HG02943 (cell line): ENCODE results near the gene PSMG3.

ENCODE experiments used
- ATAC-seq: cut with Tn5 transposase; IDR thresholded peaks from one replicate; pipeline ENCODE4 v1.9.1; 2021; ENCODE audit warnings: mild to moderate bottlenecking, low read depth, moderate library complexity; ENCODE audit not compliant: unreplicated experiment

The PSMG3 gene

DNA sequence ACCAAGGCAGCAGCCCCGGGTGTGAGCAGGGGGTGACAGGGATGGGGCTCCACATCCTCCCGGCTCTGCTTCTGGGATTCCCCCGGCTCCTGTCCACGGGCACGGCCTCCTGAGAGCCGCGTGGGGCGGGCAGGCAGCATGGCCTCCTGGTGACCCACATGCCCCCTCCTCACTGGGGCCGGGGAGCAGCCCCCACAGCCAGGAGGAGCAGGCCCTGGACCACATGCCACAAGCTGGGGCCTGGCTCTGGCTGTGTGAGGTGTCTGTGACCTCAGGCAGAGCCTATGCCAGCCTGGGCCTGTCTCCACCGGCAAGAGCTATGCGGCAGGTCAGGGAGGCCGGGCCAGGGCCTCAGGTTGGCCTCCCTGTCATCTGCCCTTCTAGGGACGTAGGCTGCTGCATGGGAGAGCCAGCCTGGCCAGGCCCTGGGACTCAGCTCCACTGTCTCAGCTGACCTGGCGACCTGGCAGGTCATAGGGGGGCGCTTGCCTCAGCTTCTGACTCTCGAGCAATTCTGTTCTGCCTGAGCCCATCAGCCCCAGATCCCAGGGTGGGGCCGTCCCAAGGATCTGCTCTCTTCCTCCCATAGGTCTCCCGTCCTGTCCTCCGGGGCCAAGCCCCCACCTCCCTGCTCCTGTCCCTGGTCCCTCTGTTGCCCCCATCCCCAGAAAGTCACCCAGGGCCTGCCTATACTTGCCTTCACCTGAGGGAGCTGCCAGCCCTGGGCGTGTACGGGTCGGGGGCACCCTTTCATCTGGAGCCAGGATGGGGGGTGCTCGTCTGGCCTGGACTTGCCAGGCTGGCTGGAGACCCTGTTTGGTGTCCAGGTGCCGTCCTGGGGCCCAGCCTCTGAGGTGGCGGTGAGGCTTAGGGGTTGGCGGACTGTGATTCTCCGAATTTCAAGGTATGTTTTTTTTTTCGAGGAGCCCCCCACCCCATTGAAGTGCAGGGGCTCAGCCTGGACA, 9.9 kb downstream of the PSMG3 start:
- ATAC-seq: no peak

DNA sequence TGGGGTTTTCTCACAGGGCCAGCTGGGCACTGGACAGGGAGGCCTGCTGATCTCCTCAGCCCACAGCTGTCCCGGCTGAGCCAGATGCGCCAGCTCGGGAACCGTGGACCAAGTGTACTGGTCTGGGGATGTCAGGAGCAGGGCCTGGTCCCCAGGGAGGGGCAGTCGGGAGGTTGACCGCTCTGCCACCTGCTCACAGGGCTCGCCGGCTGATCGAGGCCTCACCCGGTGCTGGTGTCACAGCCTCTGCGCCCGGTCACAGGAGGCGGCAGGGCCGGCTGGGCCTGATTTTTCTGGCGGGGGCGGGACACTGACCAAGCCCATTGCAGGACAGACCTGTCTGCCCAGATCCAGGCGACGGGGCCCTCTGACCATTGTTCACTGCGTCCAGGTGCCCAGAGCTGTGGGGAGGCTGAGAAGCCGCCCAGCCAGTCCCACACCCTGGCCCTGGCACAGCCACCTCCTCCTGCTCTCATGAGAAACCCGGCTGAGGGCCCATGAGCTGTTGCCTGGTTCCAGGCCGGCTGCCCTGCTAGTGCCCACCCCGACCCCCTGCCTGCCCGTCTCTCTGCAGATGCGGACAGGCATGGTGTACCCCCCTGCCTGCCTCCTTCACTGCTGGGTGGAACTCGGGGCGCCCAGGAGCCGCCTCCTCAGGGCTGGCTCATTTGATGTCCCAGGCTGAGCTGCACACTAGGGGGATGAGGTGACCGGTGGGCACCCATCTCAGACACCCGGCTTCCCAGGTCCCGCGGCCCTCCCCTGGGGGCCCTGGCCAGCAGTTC, 10.8 kb downstream of the PSMG3 start:
- ATAC-seq: no peak

DNA sequence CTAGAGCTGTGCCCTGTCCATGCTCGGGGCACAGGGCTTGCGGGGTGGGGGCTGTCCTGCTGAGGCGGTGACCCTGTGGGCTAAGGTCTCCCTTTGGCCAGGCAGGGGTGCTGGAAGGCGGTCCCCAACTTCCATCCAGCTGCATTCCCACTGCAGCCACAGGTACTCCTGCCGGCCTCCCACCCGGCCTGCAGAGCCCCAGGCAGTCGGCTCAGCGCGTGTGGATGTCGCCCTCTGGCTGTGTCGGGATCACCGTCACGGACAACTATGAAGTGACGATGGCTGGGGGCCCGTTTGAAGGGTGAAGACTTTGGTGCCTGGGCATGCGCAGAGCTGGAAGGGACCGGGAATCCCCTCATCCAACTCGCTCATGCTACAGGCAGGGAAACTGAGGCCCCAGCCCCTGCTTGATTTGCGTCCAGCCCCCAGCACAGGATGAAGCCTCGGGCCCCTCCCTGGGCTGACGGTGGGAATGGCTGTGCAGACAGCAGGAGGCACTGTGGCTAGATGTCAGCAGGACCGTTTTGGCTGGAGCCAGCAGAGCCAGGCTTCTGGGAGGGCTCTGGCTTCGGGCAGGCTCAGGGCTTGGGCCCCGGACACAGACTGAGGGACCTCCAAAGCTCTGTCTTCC, 11.5 kb downstream of the PSMG3 start:
- ATAC-seq: no peak

DNA sequence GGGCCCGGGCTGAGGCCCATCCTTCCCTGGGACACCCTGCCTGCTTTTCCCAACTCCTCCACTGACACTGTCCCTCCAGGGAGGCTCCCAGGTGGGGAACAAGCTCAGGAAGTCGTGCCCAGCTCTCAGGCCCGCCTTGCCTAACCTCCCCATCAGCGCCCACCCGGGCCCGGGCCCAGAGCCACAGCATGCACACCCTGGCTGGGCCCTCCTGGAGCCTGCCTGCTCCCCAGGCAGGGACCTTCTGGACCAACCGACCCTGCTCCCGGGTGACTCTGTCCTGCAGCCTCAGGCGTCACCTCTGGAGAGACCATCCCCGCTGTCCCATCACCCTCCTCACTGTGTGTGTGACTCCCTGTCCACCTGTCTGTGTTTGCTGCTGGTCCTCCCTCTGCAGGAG, 12.1 kb downstream of the PSMG3 start:
- ATAC-seq: no peak

DNA sequence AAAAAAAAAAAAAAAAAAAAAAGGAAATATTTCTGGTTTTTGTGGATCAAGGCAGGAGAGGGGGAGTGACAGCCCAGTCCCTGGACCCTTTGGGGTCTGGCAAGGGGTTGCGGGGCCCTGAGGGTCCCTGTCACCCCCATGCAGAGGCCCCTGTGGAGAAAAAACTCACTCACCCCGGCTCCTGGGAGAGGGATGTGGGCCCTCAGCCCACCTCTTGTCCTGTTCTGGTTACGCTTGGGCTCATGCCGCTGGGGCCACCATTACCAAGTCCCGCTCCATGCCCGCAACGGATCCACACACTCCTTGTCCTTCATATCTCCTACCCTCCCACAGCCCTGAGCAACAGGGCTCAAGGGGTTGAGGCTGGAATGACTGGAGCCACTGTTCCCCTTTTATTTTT, 12.8 kb downstream of the PSMG3 start:
- ATAC-seq: no peak

DNA sequence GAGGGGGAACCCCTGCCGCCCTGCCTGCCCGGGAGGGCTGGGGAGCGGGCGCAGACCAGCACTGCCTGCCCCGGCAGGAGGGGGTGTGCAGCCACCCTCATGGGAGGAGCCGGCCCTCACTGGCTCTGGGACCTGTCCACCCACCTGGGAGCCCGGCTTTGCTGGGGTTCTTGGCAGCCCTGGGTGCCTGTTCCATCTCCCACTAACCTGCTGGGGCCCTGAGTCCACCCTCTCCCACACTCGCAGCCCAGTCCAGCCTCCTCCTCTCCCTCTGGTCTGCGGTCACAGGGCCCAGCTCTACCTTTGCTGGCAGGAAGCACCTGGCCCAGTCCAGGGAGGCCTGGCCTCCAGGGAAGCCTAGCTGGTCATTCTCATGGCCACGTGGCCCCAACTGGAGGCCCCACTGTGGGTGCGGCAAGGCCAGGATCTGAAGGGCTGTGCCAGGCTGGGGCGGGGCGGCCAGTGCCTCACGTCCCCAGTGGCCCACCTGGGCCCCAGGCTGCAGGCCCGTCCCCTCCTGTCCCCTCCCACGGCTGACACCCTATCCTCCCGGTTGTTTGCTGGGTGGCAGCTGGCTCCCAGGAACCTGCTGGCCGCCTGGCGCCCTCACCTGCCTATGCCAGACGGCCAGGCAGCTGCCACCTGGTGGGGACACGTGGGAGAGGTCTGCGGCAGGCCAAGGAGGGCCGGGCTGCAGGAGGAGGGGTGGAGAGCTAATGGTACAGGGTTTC, 13.9 kb downstream of the PSMG3 start, which contains the start of gene TMEM184A:
Gene TMEM184A (minus strand): TSS at position 393 of the 731 bp plus-strand sequence. CDS start 721 bp downstream, outside the sequence.
- no peak for ATAC-seq

DNA sequence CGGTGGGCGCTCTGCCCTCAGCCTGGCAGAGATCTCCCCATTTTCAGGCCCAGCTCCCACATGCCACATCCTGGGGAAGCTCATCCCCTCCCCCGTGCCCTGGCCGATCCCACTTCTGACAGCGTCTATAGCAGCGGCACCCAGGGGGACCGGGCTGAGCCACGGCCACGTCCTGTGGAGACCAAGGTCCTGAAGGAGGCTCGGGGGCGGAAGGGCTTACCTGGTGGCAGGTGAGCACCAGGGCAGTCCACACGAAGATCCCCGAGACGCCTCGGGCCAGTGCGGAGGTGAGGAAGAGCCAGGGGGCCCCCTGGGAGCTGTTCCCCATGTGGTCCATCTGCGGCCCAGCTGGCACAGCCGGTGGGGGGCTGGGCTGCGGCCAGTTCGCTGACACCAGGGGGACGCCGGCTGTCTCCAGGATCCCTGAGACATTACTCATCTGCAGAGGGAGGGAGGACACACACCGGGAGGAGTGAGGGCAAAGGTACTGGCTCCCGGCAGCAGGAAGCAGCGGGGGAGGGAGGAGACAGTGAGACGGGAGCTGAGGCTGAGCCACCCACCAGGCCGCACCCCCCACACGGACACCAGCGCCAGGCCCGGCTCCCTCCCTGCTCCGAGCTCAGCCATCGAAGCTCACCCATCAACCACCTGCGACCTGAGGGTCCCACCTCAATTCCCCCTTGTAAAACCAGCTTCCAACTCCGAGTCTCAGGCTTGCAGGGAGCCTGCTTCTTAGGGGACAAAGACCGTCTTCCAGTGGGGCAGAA, 14.6 kb downstream of the PSMG3 start:
- no peak for ATAC-seq

DNA sequence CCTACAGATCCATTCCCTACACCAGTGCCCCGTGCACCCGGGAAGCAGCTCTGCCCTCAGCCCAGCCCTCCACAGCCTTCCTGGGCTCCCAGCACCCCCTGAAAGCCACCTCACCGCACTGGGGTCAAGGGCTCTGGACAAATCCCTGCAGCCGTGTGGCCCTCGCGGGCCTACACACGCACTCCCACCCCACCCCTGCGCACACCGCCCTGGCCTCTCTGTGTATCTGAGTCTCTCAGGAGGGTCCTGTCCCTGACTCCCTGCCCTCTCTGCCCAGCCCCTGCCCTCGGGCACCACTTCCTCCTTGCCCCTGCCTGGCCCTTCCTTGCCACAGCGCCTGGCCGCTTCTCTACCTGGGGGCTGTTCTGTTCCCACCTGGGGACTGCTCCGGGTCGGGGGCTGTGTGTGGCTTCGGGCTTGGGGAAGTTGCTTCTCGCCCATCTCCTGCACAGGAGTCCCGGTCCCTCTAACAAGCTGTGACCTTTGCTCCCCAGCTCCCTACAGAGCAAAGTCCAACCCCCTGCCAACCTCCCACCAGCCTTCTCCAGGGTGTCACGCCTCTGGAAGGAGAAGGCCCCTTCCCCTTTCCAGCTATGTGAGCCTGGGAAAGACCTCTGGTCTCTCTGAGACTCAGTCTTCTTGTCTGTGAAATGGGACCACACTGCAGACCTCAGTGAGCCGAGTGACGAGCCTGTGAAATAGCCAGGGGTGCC, 15.3 kb downstream of the PSMG3 start:
- no peak for ATAC-seq

DNA sequence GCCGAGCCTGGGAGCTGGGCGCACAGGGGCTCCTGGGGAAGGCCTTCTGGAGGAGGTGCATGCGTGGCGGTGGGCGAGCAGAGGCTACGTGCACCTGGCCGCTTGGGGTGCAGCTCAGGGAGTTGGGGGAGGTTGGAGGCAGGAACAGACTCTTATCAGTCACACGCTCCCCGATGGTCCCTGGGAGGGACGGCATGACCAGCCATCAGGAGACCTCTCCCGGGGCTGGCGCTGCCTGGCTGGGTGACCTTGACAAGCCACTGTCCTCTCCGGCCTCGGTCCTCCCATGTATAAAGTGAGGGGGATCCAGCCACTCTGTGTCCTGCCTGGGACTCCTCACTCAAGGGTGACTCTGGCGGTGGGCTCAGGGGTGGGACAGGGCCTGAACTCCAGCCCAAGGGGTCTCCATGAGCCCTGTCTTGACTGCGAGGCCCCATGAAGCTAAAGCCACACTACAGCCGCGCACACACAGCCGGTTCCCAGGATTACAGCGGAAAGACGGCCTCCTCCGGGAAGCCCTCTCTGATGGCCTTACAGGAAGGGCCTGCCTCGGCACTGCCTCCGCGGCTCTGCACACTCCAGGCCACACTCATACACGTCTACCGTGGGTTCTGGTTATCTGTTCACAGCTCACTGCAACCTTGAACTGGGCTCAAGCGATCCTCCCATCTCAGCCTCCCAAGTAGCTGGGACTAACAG, 16.2 kb downstream of the PSMG3 start:
- ATAC-seq: no peak

DNA sequence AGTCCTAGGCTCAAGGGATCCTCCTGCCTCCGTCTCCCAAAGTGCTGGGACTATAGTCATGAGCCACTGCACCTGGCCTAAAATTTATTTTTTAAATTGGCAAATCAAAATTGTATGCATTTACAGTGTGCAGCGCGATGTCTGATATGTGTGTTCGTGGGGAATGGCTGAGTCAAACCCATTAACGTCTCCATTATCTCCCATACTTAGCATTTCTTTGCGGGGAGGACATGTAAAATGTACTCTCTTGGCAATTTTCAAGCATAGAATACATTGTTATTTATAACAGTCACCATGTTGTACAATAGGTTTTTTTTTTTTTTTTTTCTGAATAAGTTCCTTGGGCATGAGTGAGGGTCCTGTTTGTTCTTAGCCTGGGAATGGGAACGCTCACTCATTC, 17.6 kb downstream of the PSMG3 start:
- no peak for ATAC-seq

DNA sequence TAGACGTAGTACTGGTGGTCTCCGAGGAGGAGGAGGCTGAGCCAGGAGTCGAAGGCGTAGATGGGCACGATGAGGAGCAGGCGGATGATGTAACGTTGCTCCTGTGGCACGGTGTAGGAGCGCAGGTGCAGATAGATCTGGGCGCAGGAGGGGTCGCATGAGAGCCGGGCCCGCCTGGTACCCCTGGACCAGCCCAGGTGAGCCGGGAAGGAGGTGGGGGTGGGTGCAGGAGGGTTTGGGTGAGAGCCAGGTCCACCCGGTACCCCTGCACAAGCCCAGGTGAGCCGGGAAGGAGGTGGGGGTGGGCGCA, 19.0 kb downstream of the PSMG3 start:
- no peak for ATAC-seq

DNA sequence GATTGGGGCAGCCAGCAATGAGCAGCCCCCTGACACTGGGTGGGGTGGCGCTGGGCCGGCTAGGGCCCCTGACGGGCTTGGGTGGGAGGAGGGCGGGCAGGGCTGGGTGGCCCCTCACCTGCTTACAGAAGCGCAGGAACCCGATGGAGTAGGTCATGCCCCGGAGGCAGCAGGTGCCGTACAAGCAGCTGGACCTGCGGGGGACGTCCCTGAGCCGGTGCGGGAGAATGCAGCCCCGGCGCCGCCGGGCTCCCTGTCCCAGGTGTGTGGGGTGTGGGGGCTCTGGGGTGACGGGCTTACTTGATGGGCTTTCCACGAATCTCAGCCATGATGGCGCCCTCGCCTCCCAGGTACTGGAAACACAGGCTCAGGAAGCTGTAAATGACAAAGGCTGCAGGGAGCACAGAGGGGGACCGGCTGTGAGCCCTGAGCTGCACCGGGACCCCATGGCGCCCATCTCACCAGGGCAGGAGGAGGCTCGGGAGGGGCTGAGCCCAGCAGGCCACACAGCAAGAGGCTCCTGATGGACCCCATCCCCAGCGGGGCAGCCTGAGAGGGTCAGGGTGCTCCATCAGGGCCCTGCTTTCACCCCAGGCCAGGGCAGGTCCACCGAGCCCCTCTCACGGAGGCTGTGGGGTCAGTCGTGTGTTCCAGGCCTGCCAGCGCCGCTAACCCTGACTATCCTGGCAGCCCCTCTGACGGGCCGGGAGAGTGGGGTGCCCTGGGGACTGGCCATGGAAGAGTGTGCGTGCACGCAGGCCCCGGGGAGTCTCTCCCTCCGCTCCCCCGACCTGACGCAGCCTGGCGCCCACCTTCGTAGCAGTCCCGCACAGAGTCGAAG, 19.6 kb downstream of the PSMG3 start:
- no peak for ATAC-seq

DNA sequence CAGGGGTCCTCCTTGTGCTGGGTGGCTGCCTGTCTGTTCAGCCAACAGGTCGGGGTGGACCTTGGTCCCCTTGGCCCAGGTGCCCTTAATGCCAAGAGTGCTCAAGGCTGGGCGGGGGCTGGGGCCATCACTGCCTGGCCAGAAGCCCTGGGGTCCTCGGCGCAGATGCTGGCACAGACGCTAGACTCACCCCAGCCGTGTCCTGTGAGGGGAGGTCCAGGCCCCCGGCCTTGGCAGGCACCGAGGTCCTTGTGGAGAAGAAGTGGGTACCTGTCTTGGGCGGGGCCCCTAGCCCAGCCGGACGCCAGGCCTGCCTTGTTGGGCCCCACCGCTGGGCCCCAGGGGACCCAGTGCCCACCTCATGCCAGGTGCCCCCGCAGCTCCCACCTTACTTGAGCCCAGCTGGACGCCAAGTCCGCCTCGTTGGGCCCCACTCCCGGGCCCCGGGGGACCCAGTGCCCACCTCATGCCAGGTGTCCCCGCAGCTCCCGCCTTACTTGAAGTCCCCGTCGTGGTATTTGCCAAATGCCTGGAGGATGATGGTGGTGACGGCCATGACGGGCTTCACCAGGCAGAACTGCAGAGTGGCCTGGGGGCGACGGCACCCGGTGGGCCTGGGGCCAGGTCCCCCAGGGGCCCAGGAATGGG, 20.4 kb downstream of the PSMG3 start:
- no peak for ATAC-seq

DNA sequence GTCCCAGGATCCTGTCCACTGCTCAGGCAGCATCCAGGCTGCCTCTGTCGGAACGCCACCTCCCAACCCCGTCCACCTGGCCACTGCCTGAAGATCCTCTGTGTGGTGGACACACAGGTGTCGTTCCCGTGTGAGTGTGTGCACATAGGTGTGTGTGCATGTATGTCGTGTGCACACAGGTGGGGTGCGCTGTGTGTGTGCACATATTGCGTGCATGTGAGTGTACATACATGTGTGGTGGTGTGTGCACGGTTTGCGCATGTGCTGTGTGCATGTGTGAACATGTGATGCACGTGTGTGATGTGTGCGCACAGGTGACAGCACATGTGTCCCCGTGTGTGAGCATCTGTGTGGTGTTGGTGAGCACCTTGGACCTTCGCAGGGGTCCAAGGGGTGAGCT, 20.9 kb downstream of the PSMG3 start:
- ATAC-seq: no peak

DNA sequence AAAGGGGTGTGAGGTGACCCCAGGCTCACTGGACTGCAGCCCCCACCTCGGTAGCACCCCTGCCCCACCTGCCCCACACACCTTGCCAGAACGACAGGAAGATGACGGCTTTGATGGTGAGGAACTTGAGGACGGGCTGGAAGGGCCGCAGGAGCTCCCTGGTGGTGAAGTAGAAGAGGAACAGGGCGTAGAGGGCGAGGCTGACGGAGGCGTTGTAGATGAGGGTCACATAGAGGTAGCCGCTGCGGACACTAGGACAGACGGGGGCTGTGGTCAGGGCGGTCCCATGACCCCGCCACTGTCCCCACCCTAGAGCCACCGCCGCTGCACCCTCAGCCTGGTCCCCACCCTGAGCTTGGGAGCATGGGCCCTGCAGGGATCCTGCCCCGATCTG, 21.4 kb downstream of the PSMG3 start:
- ATAC-seq: no peak

DNA sequence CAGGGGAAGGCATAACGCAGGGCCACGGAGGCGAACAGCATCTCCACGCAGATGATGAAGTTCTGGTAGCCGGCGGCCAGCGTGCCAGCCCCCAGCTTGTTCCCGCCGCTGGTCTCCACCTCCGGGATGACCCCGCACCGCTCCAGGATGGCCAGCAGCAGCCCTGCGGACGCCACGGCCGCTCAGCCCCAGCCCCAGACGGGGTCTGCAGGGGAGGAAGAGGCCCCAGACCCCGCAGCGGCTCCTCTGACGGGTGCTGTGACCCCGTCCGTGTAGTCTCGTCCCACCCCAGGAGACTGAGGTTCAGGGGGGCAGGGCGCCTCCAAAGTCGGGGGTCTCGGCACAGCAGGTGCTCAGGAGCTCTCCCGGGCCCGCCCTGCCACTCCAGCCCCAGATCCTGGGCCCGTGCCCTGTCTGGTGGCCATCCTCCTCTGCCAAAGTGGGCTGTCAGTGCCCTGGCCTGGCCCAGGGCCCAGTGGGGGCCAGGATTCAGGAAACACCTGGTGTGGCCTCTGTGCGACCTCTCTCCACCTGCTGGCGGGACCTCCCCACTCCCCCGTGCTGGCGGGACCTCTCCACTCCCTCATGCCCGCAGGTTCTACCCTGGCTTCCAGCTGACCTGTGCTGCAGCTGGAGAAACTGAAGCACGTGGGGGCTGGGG, 21.9 kb downstream of the PSMG3 start:
- ATAC-seq: no peak
